Sciatic nerve (tissue), 2 donors: ENCODE measurements around the gene YIPF2. TPM values are rescaled to one million over a fixed set of nuclear protein-coding genes. Genes with fewer than 3 reads are reported as not detected.

Experiments
- ATAC-seq: fragments of 200-7000 bp; cut with Tn5 transposase; one replicate; pipeline ENCODE4 v1.9.1; 2020; ENCODE audit warnings: mild to moderate bottlenecking, moderate library complexity
- DNase-seq: peaks from one replicate; pipeline ENCODE4 v3.0.0-alpha.2; 2020; ENCODE audit warnings: low spot score
- intact Hi-C: fragments of 100-400 bp; cut with DNase I; formaldehyde crosslinking; loops from one replicate; pipeline ENCODE4 v1.14.2; 2022
- total RNA-seq: library from RNA; stranded (reverse); fragmentation: NEBNext Ultra II Directional; extraction: Animal tissue kit (Norgen Biotek cat#: 25700); gene quantifications from one replicate; pipeline ENCODE4 v1.2.1, GENCODE V29; 2021
- donor health status: DM: no; HTN: no; CAD: no.
- donor health status: DM: no; HTN: no; CAD: no.

YIPF2 gene
- total RNA-seq, 1 donor from 2014 or later = 33.1 TPM

- DNase-seq = no peak
- intact Hi-C loops = no loop called here
- no peak for ATAC-seq
Observed at GRCh38 chr19:10916602-10917001, 11.8 kb downstream of the YIPF2 start.

- ATAC-seq (peak; percentile 81), DNase-seq (no peak)
- intact Hi-C loops = no loop called here
Observed at GRCh38 chr19:10915130-10916091, 13.0 kb downstream of the YIPF2 start.

- ATAC-seq = no peak
- intact Hi-C loops = no loop called here
- no peak for DNase-seq
Observed at GRCh38 chr19:10913716-10914340, 14.6 kb downstream of the YIPF2 start.

- no peak for ATAC-seq
- intact Hi-C loops = no loop called here
- DNase-seq = no peak
Observed at GRCh38 chr19:10912619-10913018, 15.8 kb downstream of the YIPF2 start.

- intact Hi-C loops = no loop called here
- DNase-seq (no peak), ATAC-seq (no peak)
Observed at GRCh38 chr19:10911579-10912363, 16.7 kb downstream of the YIPF2 start.

- DNase-seq (no peak), ATAC-seq (no peak)
- intact Hi-C loops = no loop called here
Observed at GRCh38 chr19:10908380-10908960, 20.0 kb downstream of the YIPF2 start.

- intact Hi-C loops = no loop called here
- DNase-seq = no peak
Observed at GRCh38 chr19:10907925-10908324, 20.5 kb downstream of the YIPF2 start.

GRCh38 chr19:10899151-10899653, 29.2 kb downstream of the YIPF2 start:
- no peak for ATAC-seq
- intact Hi-C loops = no loop called here
- no peak for DNase-seq

More at GRCh38 chr19:10907925-10908324, 20.5 kb downstream of the YIPF2 start:
- no peak for ATAC-seq

GRCh38 chr19:10898633-10899032, 29.8 kb downstream of the YIPF2 start:
- ATAC-seq (peak; percentile 6), DNase-seq (no peak)
- intact Hi-C loops = no loop called here

- ATAC-seq = no peak
- no peak for DNase-seq
- intact Hi-C loops = no loop called here
Observed at GRCh38 chr19:10896851-10897526, 31.4 kb downstream of the YIPF2 start.

- DNase-seq (no peak), ATAC-seq (no peak)
- intact Hi-C loops = no loop called here
Observed at GRCh38 chr19:10895920-10896319, 32.5 kb downstream of the YIPF2 start.

GRCh38 chr19:10895363-10895762, 33.1 kb downstream of the YIPF2 start:
- DNase-seq (no peak), ATAC-seq (no peak)
- intact Hi-C loops = no loop called here

GRCh38 chr19:10894911-10895213, 33.6 kb downstream of the YIPF2 start:
- ATAC-seq = no peak
- intact Hi-C loops = no loop called here
- DNase-seq = no peak

- ATAC-seq (no peak), DNase-seq (no peak)
- intact Hi-C loops = no loop called here
Observed at GRCh38 chr19:10892256-10892655, 36.2 kb downstream of the YIPF2 start.

GRCh38 chr19:10891405-10892086, 36.9 kb downstream of the YIPF2 start:
- DNase-seq = no peak
- ATAC-seq = peak; percentile 49
- intact Hi-C loops = no loop called here

GRCh38 chr19:10889880-10890279, 38.6 kb downstream of the YIPF2 start:
- no peak for DNase-seq
- intact Hi-C loops = no loop called here
- ATAC-seq = no peak

GRCh38 chr19:10888421-10888866, 40.0 kb downstream of the YIPF2 start:
- intact Hi-C loops = no loop called here
- DNase-seq = no peak
- ATAC-seq = no peak
